ENCODE measurements around the gene SCCPDH.
"Not testable (repeated sequence)": the region's sequence is repeated elsewhere in the genome, so short reads cannot be mapped to it uniquely, and the experiment has no call there.

SCCPDH gene

GRCh38 chr1:246800756-246801155 lies 76.5 kb downstream of the SCCPDH start:
- DNase-seq (ENCODE audit: low spot score): no peak

DNA sequence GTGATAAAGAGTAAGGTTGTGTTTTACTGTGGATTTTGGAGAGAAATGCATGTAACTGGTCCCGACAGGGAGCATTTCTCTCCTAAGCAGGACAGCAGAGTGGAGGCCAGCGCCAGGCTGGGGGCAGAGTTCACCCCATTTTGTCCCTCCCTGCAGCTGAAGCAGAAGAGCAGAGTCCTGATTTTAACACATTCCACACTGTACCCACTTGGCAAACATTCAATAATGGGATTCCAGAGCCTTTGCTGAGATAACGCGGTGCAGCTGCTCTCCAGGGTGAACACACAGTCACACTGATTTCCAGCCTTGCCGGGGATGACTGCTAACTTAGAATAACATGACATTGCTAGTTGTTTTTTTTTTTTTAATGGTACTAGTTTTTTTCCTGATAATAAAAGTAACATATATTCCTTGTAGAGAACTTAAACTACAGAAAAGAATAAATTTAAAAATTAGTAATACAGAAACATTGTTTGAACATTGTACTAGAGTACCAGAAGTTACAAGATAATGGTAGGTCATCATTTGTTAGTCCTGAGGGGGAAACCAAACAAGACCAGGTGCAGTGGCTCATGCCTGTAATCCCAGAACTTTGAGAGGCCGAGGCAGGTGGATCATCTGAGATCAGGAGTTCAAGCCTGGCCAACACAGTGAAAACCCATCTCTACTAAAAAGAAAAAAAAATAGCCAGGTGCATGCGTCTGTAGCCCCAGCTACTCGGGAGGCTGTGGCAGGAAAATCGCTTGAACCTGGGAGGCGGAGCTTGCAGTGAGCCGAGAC lies 77.2 kb downstream of the SCCPDH start:
- DNase-seq (ENCODE audit: low spot score): no peak

DNA sequence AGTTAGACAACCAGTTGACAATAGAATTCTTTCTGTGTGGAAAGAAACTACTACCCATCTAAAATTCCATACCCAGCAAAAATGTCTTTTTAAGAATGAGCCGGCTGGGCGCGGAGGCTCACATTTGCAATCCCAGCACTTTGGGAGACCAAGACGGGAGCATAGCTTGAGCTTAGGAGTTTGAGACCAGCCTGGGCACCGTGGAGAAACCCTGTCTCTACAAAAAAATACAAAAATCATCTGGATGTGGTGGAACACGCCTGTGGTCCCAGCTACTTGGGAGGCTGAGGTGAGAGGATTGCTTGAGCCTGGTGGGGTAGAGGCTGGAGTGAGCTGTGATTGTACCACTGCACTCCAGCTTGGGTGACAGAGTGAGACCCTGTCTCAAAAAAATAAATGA lies 79.2 kb downstream of the SCCPDH start:
- DNase-seq (ENCODE audit: low spot score): no peak

GRCh38 chr1:246803883-246804282 lies 79.7 kb downstream of the SCCPDH start:
- no peak for DNase-seq (ENCODE audit: low spot score)

DNA sequence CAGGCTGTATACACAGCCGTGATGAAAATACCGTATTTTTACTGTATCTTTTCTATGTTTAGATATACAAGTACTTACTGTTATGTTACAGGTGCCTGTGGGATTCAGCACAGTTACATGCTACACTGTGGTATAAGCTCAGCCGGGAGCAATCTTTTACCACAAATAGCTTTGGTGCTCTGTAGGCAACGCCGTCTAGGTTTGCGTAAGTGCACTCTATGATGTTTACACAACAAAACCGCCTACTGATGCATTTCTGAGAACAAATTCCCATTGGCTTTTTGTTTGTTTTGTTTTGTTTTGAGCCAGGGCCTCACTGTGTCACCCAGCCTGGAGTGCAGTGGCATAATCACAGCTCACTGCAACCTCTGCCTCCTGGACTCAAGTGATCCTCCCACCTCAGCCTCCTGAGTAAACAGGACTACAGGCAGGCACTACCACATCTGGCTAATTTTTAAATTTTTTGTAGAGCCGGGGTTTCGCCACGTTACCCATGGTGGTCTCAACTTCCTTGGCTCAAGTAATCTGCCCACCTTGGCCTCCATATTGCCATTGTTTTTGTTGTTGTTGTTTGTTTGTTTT lies 81.0 kb downstream of the SCCPDH start:
- no peak for DNase-seq (ENCODE audit: low spot score)

- DNase-seq (ENCODE audit: low spot score): no peak
Observed at GRCh38 chr1:246809473-246809872, 85.3 kb downstream of the SCCPDH start.

DNA sequence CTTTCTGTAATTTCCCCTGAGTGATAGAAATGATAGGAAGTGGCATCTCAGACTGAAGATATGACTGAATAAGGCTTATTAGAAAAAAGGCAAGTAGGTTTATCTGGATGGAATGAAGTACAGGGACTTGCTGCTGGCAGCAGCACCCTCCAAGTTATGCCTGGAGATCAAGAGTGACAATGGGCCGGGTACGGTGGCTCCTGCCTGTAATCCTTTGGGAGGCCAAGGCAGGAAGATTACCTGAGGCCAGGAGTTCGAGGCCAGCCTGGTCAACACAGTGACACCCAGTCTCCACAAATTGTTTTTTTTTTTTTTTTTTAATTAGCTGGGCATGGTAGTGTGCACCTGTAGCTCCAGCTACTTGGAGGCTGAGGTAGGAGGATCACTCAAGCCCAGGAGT lies 87.8 kb downstream of the SCCPDH start:
- no peak for DNase-seq (ENCODE audit: low spot score)

GRCh38 chr1:246813325-246813724 lies 89.1 kb downstream of the SCCPDH start:
- DNase-seq (ENCODE audit: low spot score): not testable (repeated sequence)

DNA sequence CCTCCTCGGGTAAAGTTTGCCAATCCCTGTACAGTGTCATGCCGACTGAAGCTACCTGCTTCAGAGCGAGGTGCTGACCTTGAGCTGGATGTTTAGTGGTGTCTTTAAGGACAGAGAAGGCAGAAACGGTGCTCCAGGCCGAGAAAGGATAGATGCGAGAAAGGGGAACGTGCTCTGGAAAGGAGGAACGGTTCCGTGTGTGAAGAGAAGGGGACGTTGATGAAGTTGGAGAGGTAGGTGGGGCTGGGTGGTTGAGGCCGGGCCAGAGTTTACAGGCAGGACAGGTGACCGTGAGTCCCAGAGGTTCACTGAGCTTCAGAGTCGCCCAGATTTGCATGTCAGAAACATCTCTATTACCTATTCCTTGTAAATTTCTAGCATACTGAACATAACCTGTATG lies 90.7 kb downstream of the SCCPDH start:
- no peak for DNase-seq (ENCODE audit: low spot score)

DNA sequence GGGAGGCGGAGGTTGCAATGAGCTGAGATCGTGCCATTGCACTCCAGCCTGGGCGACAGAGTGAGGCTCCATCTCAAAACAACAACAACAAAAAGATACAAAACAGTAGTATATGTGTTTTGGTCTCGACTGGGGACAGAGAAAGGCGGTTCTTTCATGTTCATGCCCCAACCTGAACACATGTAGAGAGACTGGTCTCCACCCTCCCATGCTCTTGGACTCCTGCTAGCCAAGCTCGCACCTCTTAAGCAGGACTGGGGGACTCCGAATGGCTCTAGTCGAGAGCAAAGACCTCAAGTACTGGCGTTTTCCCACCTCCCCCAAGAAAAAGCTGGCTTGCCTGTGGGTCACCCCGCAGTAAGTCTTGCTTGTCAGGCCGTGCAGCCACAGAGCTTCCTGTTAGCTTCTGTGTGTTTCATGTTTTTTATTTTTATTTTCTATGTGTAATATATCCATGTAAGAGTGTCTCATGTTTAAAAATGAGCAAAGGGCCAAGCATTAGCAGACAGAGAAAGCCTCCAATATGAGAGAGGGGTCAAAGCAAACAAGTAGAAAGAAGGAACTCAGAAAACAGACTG lies 91.6 kb downstream of the SCCPDH start:
- DNase-seq (ENCODE audit: low spot score): no peak
